HuH-7 (cell line): ENCODE data around the gene TOMM70.
A peak's percentile ranks its signal among the peaks of the same experiment; 100 is the strongest.

Experiments
- DNase-seq: peaks from one replicate; pipeline ENCODE4 v3.0.0; 2011; ENCODE audit warnings: low spot score

Gene TOMM70

DNA sequence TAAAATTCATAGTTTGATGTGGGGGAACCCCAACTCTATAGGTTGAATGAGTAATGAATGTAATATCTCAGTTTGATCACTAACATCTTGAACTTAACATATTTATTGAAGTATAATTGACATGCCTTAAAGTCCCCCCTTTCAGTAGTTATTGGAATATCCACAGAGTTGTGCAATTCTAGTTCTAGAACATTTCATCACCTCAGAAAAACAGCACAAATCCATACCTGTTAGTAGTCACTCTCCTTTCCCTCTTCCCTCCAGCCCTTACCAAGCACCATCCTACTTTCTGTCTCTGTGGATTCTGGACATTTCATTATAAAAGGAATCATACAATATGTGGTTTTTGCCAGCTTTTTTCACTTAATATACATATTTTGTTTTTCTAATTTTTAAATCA is 75.1 kb downstream of the TOMM70 start:
- DNase-seq, result no peak

- DNase-seq, result no peak
Measured at GRCh38 chr3:100324044-100324443, 76.8 kb downstream of the TOMM70 start.

GRCh38 chr3:100319951-100320350 is 80.9 kb downstream of the TOMM70 start:
- DNase-seq, result no peak

DNA sequence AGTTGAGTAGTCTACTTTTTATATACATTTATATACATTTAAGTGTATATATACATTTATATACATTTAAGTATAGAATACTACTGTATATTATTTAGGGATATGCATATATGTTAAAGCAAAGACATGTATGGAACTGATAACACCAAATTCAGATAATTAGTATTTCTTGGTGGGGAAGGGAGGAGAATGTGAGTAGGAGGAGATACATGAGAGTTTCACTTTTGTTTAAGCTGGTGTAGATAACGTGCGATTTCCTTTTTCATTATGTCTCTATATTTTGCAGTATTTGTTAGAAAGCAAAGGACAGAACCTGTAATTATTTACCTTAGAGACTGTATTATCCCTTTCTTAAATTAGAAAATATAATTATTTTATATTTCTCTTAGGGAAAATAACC is 83.0 kb downstream of the TOMM70 start:
- DNase-seq, result no peak

DNA sequence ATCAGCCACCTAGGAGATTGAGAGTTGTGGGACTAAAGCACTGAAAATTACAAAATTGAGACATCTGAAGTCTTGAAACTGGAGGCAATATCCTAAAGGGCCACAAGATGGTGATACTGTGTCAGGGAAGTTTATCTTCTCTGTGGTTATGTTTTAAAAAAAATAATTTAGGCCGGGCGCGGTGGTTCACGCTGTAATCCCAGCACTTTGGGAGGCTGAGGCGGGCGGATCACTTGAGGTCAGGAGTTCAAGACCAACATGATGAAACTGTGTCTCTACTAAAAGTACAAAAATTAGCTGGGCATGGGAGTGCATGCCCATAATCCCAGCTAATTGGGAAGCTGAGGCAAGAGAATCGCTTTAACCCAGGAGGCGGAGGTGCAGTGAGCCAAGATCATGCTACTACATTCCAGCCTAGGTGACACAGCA is 84.2 kb downstream of the TOMM70 start:
- peak; percentile 30 for DNase-seq
